HepG2 (cell line): ENCODE data around the gene CDK2. TPM values are rescaled to one million over a fixed set of nuclear protein-coding genes. Genes with fewer than 3 reads are reported as not detected.

ENCODE experiments used
- ATAC-seq: fragments of 200-7000 bp; cut with Tn5 transposase; 3 replicates; pipeline ENCODE4 v1.9.1; 2020; ENCODE audit warnings: mild to moderate bottlenecking, moderate library complexity
- BruUV-seq: library from RNA; stranded (reverse); fragments of 400-500 nt; replicated peaks from 2 replicates; lab custom pipeline; 2021; lab: Mats Ljungman, UMichigan
- CTCF ChIA-PET: fragments of 300-600 bp; formaldehyde crosslinking; extraction: SDS; loops from one replicate; lab custom pipeline; 2021; ENCODE audit warnings: low total read pairs, inconsistent platforms, low intra/inter-chr PET ratio; lab: Yijun Ruan, JAX
- POLR2A ChIA-PET: fragments of 350-600 bp; sonication (Branson Sonifier 250); formaldehyde crosslinking; loops from one replicate; lab custom pipeline; 2020; ENCODE audit warnings: antibody characterized with exemption, inconsistent platforms; lab: Yijun Ruan, JAX
- DNase-seq: peaks from one replicate; pipeline ENCODE4 v3.0.0-alpha.2; 2015; ENCODE audit warnings: low spot score
- FAIRE-seq: peaks from 3 replicates; lab custom pipeline; 2011; peaks lifted over from hg19 to GRCh38; lab: Jason Lieb, UNC
- H2AFZ ChIP-seq: one replicate; pipeline ENCODE4 v1.6.1; 2011; ENCODE audit warnings: low read length, inconsistent platforms
- H3K27ac ChIP-seq: fragments of 300-600 bp; 3 replicates; pipeline ENCODE4 v1.8.0; 2011; ENCODE audit warnings: mixed run types, mild to moderate bottlenecking, mixed read lengths, low read length, inconsistent platforms; ENCODE audit not compliant: insufficient read depth; ENCODE audit errors: extremely low read length
- H3K27me3 ChIP-seq, 2 experiments: fragments of 200-600 bp in 1 of 2; 2 replicates in 1 of 2; 3 replicates in 1 of 2; pipeline versions ENCODE4 v1.6.0 to v1.8.0; 2011; ENCODE audit warnings: low read length in 2 of 2, mild to moderate bottlenecking in 2 of 2, moderate library complexity in 2 of 2, inconsistent platforms in 1 of 2; ENCODE audit not compliant: insufficient read depth in 2 of 2, control insufficient read depth in 1 of 2
- H3K36me3 ChIP-seq, 2 experiments: fragments of 200-600 bp in 1 of 2; replicated peaks in 1 of 2; 2 replicates in 1 of 2; 3 replicates in 1 of 2; pipeline versions ENCODE4 v1.5.1 to v1.8.0; 2011; ENCODE audit warnings: low read length in 2 of 2, inconsistent platforms in 1 of 2; ENCODE audit not compliant: insufficient read depth in 2 of 2, control insufficient read depth in 1 of 2
- H3K4me1 ChIP-seq: 2 replicates; pipeline ENCODE4 v1.5.1; 2012; ENCODE audit warnings: low read length, inconsistent platforms; ENCODE audit not compliant: insufficient read depth
- H3K4me2 ChIP-seq: 2 replicates; pipeline ENCODE4 v1.6.0; 2011; ENCODE audit warnings: low read depth, low read length, inconsistent platforms
- H3K4me3 ChIP-seq, 3 experiments: fragments of 200-600 bp in 1 of 3; sonication (generic), shearing (Covaris generic) in 1 of 3; replicated peaks in 1 of 3; 2 replicates each; pipeline ENCODE4 v1.5.1; 2011 to 2016; ENCODE audit warnings: low read length in 3 of 3, inconsistent platforms in 2 of 3, low read depth in 2 of 3, mild to moderate bottlenecking in 2 of 3, control low read depth in 1 of 3, mixed read lengths in 1 of 3; ENCODE audit not compliant: insufficient read depth in 1 of 3
- H3K79me2 ChIP-seq: one replicate; pipeline ENCODE4 v1.6.1; 2011; ENCODE audit warnings: low read length, inconsistent platforms; ENCODE audit not compliant: insufficient read depth
- H3K9ac ChIP-seq: 2 replicates; pipeline ENCODE4 v1.6.0; 2011; ENCODE audit warnings: mild to moderate bottlenecking, low read depth, low read length, inconsistent platforms; ENCODE audit not compliant: insufficient read depth
- H3K9me3 ChIP-seq: 2 replicates; pipeline ENCODE4 v1.5.1; 2012; ENCODE audit warnings: mild to moderate bottlenecking, low read length
- H4K20me1 ChIP-seq: 2 replicates; pipeline ENCODE4 v1.6.0; 2011; ENCODE audit warnings: inconsistent platforms, mild to moderate bottlenecking, low read length, moderate library complexity; ENCODE audit not compliant: insufficient read depth
- DNMT1 ChIP-seq: sonication (generic); formaldehyde crosslinking; IDR thresholded peaks from 2 replicates; pipeline ENCODE4 v1.5.1; 2020; ENCODE audit warnings: mild to moderate bottlenecking, missing genetic modification reagents
- ELF4 ChIP-seq: sonication (generic); formaldehyde crosslinking; IDR thresholded peaks from 2 replicates; pipeline ENCODE4 v1.5.0; 2020; ENCODE audit warnings: missing genetic modification reagents, mild to moderate bottlenecking, moderate library complexity, borderline replicate concordance
- KDM4B ChIP-seq: sonication (generic); formaldehyde crosslinking; IDR thresholded peaks from 2 replicates; pipeline ENCODE4 v1.4.0; 2020; ENCODE audit warnings: missing genetic modification reagents
- NKX3-1 ChIP-seq: sonication (generic); formaldehyde crosslinking; IDR thresholded peaks from 2 replicates; pipeline ENCODE4 v1.5.0; 2020; ENCODE audit warnings: missing genetic modification reagents
- ZNF607 ChIP-seq: sonication (generic); formaldehyde crosslinking; IDR thresholded peaks from 2 replicates; pipeline ENCODE4 v1.5.1; 2020; ENCODE audit warnings: missing genetic modification reagents, mild to moderate bottlenecking, borderline replicate concordance
- ZNF777 ChIP-seq: sonication (generic); formaldehyde crosslinking; IDR thresholded peaks from 2 replicates; pipeline ENCODE4 v1.4.0; 2020; ENCODE audit warnings: missing genetic modification reagents
- ZNF850 ChIP-seq: sonication (generic); formaldehyde crosslinking; conservative IDR thresholded peaks from 2 replicates; pipeline ENCODE4 v1.9.0; 2021; ENCODE audit warnings: mild to moderate bottlenecking, missing genetic modification reagents
- ZSCAN31 ChIP-seq: sonication (generic); formaldehyde crosslinking; IDR thresholded peaks from 2 replicates; pipeline ENCODE4 v1.5.0; 2020; ENCODE audit warnings: low read depth, mild to moderate bottlenecking, missing genetic modification reagents
- WGBS: methylation state at CpG from one replicate; pipeline ENCODE4 v1.1.6; 2017; ENCODE audit warnings: low lambda C conversion rate; 5-methylcytosine and 5-hydroxymethylcytosine counted together
- in situ Hi-C: cut with HindIII; loops from 2 replicates; pipeline ENCODE4 v1.10.0; 2017; ENCODE audit warnings: low pct_unique_long_range_greater_than_20kb; ENCODE audit not compliant: extremely low pct_ligation_motif_present
- intact Hi-C: fragments of 100-400 bp; cut with micrococcal nuclease; formaldehyde crosslinking; loops from one replicate; pipeline ENCODE4 v1.10.0; 2022; ENCODE audit not compliant: unreplicated experiment
- polyA plus RNA-seq, 8 experiments: library from polyadenylated mRNA; depleted of rRNA in 3 of 8; stranded (reverse) in 7 of 8; unstranded in 1 of 8; fragments of >200 nt; fragmentation: Illumina TruSeq in 4 of 8; extraction: Trizol in 4 of 8; gene quantifications; 2 replicates each; pipeline versions ENCODE4 v1.2.1 to v1.2.3, GENCODE V29; 2011 to 2016; ENCODE audit warnings: low read depth in 4 of 8, missing spikeins in 1 of 8, mixed read lengths in 1 of 8; ENCODE audit not compliant: insufficient read depth in 1 of 8
- total RNA-seq, 5 experiments: library from RNA; depleted of rRNA; stranded (reverse); fragments of >200 nt; fragmentation: Illumina TruSeq; extraction: Trizol; gene quantifications; 2 replicates each; pipeline ENCODE4 v1.2.3, GENCODE V29; 2016; ENCODE audit warnings: low read depth in 1 of 5
- TF ChIP-seq, protein P1 (sequence below), 2 experiments: sonication (generic) in 1 of 2; formaldehyde crosslinking in 1 of 2; IDR thresholded peaks; 2 replicates each; pipeline versions ENCODE4 v1.6.1 to v1.9.0; 2014 to 2022; ENCODE audit warnings: antibody characterized with exemption in 1 of 2, borderline replicate concordance in 1 of 2, inconsistent platforms in 1 of 2, low read depth in 1 of 2, missing genetic modification reagents in 1 of 2
- TF ChIP-seq, protein P2 (sequence below): sonication (generic); formaldehyde crosslinking; IDR thresholded peaks from 2 replicates; pipeline ENCODE4 v1.9.0; 2022; ENCODE audit warnings: low read depth, missing genetic modification reagents
- TF ChIP-seq, protein P3 (sequence below): IDR thresholded peaks from 2 replicates; pipeline ENCODE4 v1.6.1; 2016; ENCODE audit warnings: mild to moderate bottlenecking, missing biosample characterization, missing genetic modification reagents

CDK2 gene
- total and polyA plus RNA-seq, 2 of the 13 experiments (the other 11 are each of a cell fraction or from before 2014, with no cell fraction given), result 47.5 to 52.6 TPM

DNA sequence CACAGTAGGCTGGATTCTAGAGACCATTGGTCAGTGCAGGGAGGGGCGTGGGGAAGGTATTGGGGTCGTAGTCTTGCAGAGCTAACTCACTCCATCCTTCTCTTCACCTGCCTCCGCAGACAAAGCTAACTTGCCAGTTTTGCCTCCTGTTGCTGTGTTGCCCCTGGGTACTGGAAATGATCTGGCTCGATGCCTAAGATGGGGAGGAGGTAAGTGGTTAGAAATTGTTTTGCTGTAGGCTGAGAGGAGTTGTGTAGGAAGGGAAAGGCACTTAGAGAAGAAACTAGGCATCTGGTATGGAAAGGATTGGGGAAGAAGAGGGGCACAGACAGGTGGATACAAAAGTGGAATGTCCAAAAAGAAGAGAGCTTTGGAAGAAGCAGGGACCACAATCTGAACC is 24.6 kb upstream of the CDK2 start:
- Histone ChIP-seq H3K36me3 (no peaks in the 10 kb centered on the region), H3K4me1 (peaks cover 11% of the 10 kb centered on the region), H3K79me2 (no peaks in the 10 kb centered on the region), H2AFZ (no peak overlapping the region), H3K4me3 (no peak overlapping the region), H3K27me3 (no peaks in the 10 kb centered on the region), H3K9ac (no peak overlapping the region), H3K9me3 (no peaks in the 10 kb centered on the region), H3K4me2 (no peak overlapping the region), H4K20me1 (no peaks in the 10 kb centered on the region), H3K27ac (no peak overlapping the region)
- TF ChIP-seq, protein P1, sequence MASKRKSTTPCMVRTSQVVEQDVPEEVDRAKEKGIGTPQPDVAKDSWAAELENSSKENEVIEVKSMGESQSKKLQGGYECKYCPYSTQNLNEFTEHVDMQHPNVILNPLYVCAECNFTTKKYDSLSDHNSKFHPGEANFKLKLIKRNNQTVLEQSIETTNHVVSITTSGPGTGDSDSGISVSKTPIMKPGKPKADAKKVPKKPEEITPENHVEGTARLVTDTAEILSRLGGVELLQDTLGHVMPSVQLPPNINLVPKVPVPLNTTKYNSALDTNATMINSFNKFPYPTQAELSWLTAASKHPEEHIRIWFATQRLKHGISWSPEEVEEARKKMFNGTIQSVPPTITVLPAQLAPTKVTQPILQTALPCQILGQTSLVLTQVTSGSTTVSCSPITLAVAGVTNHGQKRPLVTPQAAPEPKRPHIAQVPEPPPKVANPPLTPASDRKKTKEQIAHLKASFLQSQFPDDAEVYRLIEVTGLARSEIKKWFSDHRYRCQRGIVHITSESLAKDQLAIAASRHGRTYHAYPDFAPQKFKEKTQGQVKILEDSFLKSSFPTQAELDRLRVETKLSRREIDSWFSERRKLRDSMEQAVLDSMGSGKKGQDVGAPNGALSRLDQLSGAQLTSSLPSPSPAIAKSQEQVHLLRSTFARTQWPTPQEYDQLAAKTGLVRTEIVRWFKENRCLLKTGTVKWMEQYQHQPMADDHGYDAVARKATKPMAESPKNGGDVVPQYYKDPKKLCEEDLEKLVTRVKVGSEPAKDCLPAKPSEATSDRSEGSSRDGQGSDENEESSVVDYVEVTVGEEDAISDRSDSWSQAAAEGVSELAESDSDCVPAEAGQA (IDR thresholded peaks at IDR 0.05; ENCODE audit: low read depth), result no peak
- TF ChIP-seq, protein P1 (CRISPR knock-in tag; IDR thresholded peaks at IDR 0.05; ENCODE audit: borderline replicate concordance), result no peak
- no peak for TF ChIP-seq DNMT1 (CRISPR knock-in tag)
- no peak for TF ChIP-seq ZSCAN31 (CRISPR knock-in tag)
- TF ChIP-seq KDM4B, result no peak
- no peak for TF ChIP-seq ZNF850 (CRISPR knock-in tag)
- TF ChIP-seq ZNF607 (CRISPR knock-in tag), result no peak
- TF ChIP-seq, protein P2, sequence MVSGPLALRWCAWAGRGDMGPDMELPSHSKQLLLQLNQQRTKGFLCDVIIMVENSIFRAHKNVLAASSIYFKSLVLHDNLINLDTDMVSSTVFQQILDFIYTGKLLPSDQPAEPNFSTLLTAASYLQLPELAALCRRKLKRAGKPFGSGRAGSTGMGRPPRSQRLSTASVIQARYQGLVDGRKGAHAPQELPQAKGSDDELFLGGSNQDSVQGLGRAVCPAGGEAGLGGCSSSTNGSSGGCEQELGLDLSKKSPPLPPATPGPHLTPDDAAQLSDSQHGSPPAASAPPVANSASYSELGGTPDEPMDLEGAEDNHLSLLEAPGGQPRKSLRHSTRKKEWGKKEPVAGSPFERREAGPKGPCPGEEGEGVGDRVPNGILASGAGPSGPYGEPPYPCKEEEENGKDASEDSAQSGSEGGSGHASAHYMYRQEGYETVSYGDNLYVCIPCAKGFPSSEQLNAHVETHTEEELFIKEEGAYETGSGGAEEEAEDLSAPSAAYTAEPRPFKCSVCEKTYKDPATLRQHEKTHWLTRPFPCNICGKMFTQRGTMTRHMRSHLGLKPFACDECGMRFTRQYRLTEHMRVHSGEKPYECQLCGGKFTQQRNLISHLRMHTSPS (CRISPR knock-in tag), result no peak
- TF ChIP-seq, protein P3, sequence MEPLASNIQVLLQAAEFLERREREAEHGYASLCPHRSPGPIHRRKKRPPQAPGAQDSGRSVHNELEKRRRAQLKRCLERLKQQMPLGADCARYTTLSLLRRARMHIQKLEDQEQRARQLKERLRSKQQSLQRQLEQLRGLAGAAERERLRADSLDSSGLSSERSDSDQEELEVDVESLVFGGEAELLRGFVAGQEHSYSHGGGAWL (CRISPR knock-in tag), result no peak
- no peak for TF ChIP-seq NKX3-1 (CRISPR knock-in tag)
- TF ChIP-seq ELF4, result no peak
- TF ChIP-seq ZNF777 (CRISPR knock-in tag), result no peak
- ATAC-seq (no peak), FAIRE-seq (no peak), DNase-seq (no peak)
- no TSS peak for BruUV-seq
- CTCF ChIA-PET, result no interaction called here
- intact Hi-C loops, result no loop called here
- whole genome bisulfite sequencing, result 32% methylated on average over 4 of the region's 4 CpGs
- POLR2A ChIA-PET, result no interaction called here
- in situ Hi-C loops, result no loop called here
